Stomach (tissue), 9 donors: ENCODE results near the gene SEMA4D. TPM values are rescaled to one million over a fixed set of nuclear protein-coding genes. Genes with fewer than 3 reads are reported as not detected.

Experiments
- DNase-seq, 2 donors: peaks; one replicate each; pipeline versions ENCODE4 v3.0.0 to v3.0.0-alpha.2; 2013 to 2019
- H3K27ac ChIP-seq, 5 donors: fragments of 200-600 bp in 4 of 5; sonication (generic) in 4 of 5; one replicate each; pipeline ENCODE4 v1.5.1; 2013 to 2019; ENCODE audit warnings: mild to moderate bottlenecking in 1 of 5, moderate library complexity in 1 of 5
- H3K27me3 ChIP-seq, 3 donors: fragments of 200-600 bp; sonication (generic); one replicate each; pipeline ENCODE4 v1.5.1; 2017 to 2019; ENCODE audit warnings: mixed run types in 1 of 3
- H3K36me3 ChIP-seq, 4 donors: fragments of 200-600 bp; sonication (generic); 1 replicate in 3 of 4; 2 replicates in 1 of 4; pipeline ENCODE4 v1.5.1; 2016 to 2019
- H3K4me1 ChIP-seq, 4 donors: fragments of 200-600 bp; sonication (generic); one replicate each; pipeline ENCODE4 v1.5.1; 2016 to 2019
- H3K4me3 ChIP-seq, 4 donors: fragments of 200-600 bp; sonication (generic) in 3 of 4; one replicate each; pipeline ENCODE4 v1.5.1; 2016 to 2019; ENCODE audit warnings: mild to moderate bottlenecking in 1 of 4
- H3K9me3 ChIP-seq, 4 donors: fragments of 200-600 bp; sonication (generic); one replicate each; pipeline ENCODE4 v1.5.1; 2016 to 2019
- CTCF ChIP-seq, 7 experiments: fragments of 450-650 bp in 4 of 7; fragments of 200-600 bp in 3 of 7; sonication (generic) in 3 of 7; IDR thresholded peaks; one replicate each; pipeline ENCODE4 v1.5.1; 2016 to 2019; ENCODE audit warnings: antibody characterized with exemption in 7 of 7, control low read depth in 2 of 7, mild to moderate bottlenecking in 1 of 7
- EP300 ChIP-seq: sonication (generic); formaldehyde crosslinking; IDR thresholded peaks from one replicate; pipeline ENCODE4 v1.6.1; 2017; ENCODE audit warnings: antibody characterized with exemption
- POLR2A ChIP-seq, 4 donors: fragments of 450-650 bp; IDR thresholded peaks; one replicate each; pipeline ENCODE4 v1.6.1; 2016; ENCODE audit warnings: antibody characterized with exemption in 4 of 4, control low read depth in 2 of 4, mild to moderate bottlenecking in 1 of 4, moderate library complexity in 1 of 4
- POLR2AphosphoS5 ChIP-seq, 3 donors: sonication (generic); formaldehyde crosslinking; IDR thresholded peaks; one replicate each; pipeline ENCODE4 v1.6.1; 2016; ENCODE audit warnings: antibody characterized with exemption in 3 of 3
- WGBS, 5 donors: extraction: QIAGEN DNeasy Blood & Tissue Kit in 3 of 5; methylation state at CpG; one replicate each; pipeline versions ENCODE4 v1.1.5 to v1.1.7; 2013 to 2018; 5-methylcytosine and 5-hydroxymethylcytosine counted together
- intact Hi-C: fragments of 100-400 bp; cut with DNase I; formaldehyde crosslinking; loops from one replicate; pipeline ENCODE4 v1.15.1; 2023; ENCODE audit warnings: low total_unique reads
- polyA plus RNA-seq, 3 donors: library from polyadenylated mRNA; stranded (reverse); fragments of 200-250 nt; gene quantifications; one replicate each; pipeline ENCODE4 v1.2.3, GENCODE V29; 2013
- total RNA-seq, 5 donors: library from RNA; depleted of rRNA; stranded (reverse); fragments of >200 nt; gene quantifications; one replicate each; pipeline versions ENCODE4 v1.1.0 to v1.2.3, GENCODE V29; 2014 to 2016
- donor health status: healthy with polysubstance abuse.
- donor health status: Bipolar disorder and iron deficiency.
- donor health status: healthy.

SEMA4D gene
- total and polyA plus RNA-seq, 8 donors = 4.9 to 43.3 (median 12.5) TPM

GRCh38 chr9:89397471-89397870 lies 100.4 kb downstream of the SEMA4D start:
- no peaks in the 10 kb centered on the region for H3K9me3 ChIP-seq
- 88 to 96% (median 93%) methylated on average over 5 of the region's 5 CpGs for WGBS, 5 donors
- intact Hi-C loops = no loop called here

GRCh38 chr9:89395931-89396710 lies 101.8 kb downstream of the SEMA4D start:
- H3K36me3 ChIP-seq = peaks cover 40 to 96% (median 93%) of the 10 kb centered on the region in 4 donors
- DNase-seq = no peak
- H3K27ac ChIP-seq = no peak overlapping the region
- intact Hi-C loops = no loop called here
- H3K9me3 ChIP-seq = no peaks in the 10 kb centered on the region
- H3K4me3 ChIP-seq = no peak overlapping the region
- no peaks in the 10 kb centered on the region for H3K27me3 ChIP-seq
- peaks cover 1 to 30% (median 8%) of the 10 kb centered on the region in 4 donors for H3K4me1 ChIP-seq
- 83 to 92% (median 89%) methylated on average over 10 to 11 of the region's 11 CpGs for WGBS, 5 donors
- no peak for TF ChIP-seq EP300
- no peak for TF ChIP-seq POLR2A (IDR thresholded peaks at IDR 0.05)
- no peak for TF ChIP-seq POLR2AphosphoS5 (IDR thresholded peaks at IDR 0.05)
- no peak for TF ChIP-seq CTCF (IDR thresholded peaks at IDR 0.05)

More at GRCh38 chr9:89397471-89397870, 100.4 kb downstream of the SEMA4D start:
- H3K36me3 ChIP-seq = peaks cover 36 to 96% (median 93%) of the 10 kb centered on the region in 4 donors
- H3K4me1 ChIP-seq = peaks cover 0 to 26% (median 0%) of the 10 kb centered on the region in 4 donors
- no peak overlapping the region for H3K27ac ChIP-seq
- TF ChIP-seq POLR2A (IDR thresholded peaks at IDR 0.05) = no peak
- no peak for TF ChIP-seq EP300
- TF ChIP-seq POLR2AphosphoS5 (IDR thresholded peaks at IDR 0.05) = no peak
- TF ChIP-seq CTCF (IDR thresholded peaks at IDR 0.05) = no peak
- DNase-seq = no peak
- H3K4me3 ChIP-seq = no peak overlapping the region
- no peaks in the 10 kb centered on the region for H3K27me3 ChIP-seq

GRCh38 chr9:89394412-89394811 lies 103.5 kb downstream of the SEMA4D start:
- Histone ChIP-seq H3K9me3 (no peaks in the 10 kb centered on the region), H3K4me1 (peaks cover 13 to 31% (median 19%) of the 10 kb centered on the region in 4 donors), H3K4me3 (no peak overlapping the region), H3K27ac (no peak overlapping the region), H3K27me3 (no peaks in the 10 kb centered on the region), H3K36me3 (peaks cover 54 to 100% (median 99%) of the 10 kb centered on the region in 4 donors)
- TF ChIP-seq POLR2AphosphoS5 (IDR thresholded peaks at IDR 0.05) (no peak), POLR2A (IDR thresholded peaks at IDR 0.05) (no peak), CTCF (IDR thresholded peaks at IDR 0.05) (no peak), EP300 (no peak)
- 83 to 93% (median 89%) methylated on average over 12 of the region's 12 CpGs for WGBS, 5 donors
- intact Hi-C loops = no loop called here
- no peak for DNase-seq

GRCh38 chr9:89391585-89391984 lies 106.3 kb downstream of the SEMA4D start:
- TF ChIP-seq POLR2A (IDR thresholded peaks at IDR 0.05) (no peak), POLR2AphosphoS5 (IDR thresholded peaks at IDR 0.05) (no peak), EP300 (no peak), CTCF (IDR thresholded peaks at IDR 0.05) (no peak)
- Histone ChIP-seq H3K4me3 (no peak overlapping the region), H3K36me3 (peaks cover 72 to 100% (median 96%) of the 10 kb centered on the region in 4 donors), H3K27me3 (no peaks in the 10 kb centered on the region), H3K27ac (peak overlapping the region in 3 of 5 donors; percentile 21 to 77 (median 30)), H3K9me3 (no peaks in the 10 kb centered on the region), H3K4me1 (peaks cover 28 to 44% (median 37%) of the 10 kb centered on the region in 4 donors)
- intact Hi-C loops = no loop called here
- no peak for DNase-seq
- 67 to 87% (median 82%) methylated on average over 6 of the region's 6 CpGs for WGBS, 5 donors
